HFF-Myc (cell line): ENCODE results near the gene ATG16L1.
"Not testable (repeated sequence)": the region's sequence is repeated elsewhere in the genome, so short reads cannot be mapped to it uniquely, and the experiment has no call there.

Experiments used
- DNase-seq: peaks from one replicate; pipeline ENCODE4 v3.0.0-alpha.2; 2011; ENCODE audit warnings: low read depth; ENCODE audit errors: extremely low read depth
- H3K4me3 ChIP-seq: replicated peaks from 2 replicates; pipeline ENCODE4 v1.5.1; 2011; ENCODE audit warnings: low read depth, mild to moderate bottlenecking, control low read depth, low read length
- CTCF ChIP-seq: IDR thresholded peaks from 2 replicates; pipeline ENCODE4 v1.5.1; 2012; ENCODE audit warnings: mild to moderate bottlenecking, low read depth, low read length, control low read depth; ENCODE audit errors: missing control alignments

Gene ATG16L1

GRCh38 chr2:233331536-233331935 lies 80.1 kb downstream of the ATG16L1 start:
- DNase-seq = no peak
- no peak overlapping the region for H3K4me3 ChIP-seq
- no peak for TF ChIP-seq CTCF

- no peak for DNase-seq
- no peak for TF ChIP-seq CTCF
- no peak overlapping the region for H3K4me3 ChIP-seq
Observed at GRCh38 chr2:233332125-233332524, 80.7 kb downstream of the ATG16L1 start.

GRCh38 chr2:233334915-233335314 lies 83.4 kb downstream of the ATG16L1 start:
- H3K4me3 ChIP-seq = no peak overlapping the region
- no peak for DNase-seq
- TF ChIP-seq CTCF = no peak

GRCh38 chr2:233336091-233336490 lies 84.6 kb downstream of the ATG16L1 start:
- H3K4me3 ChIP-seq = not testable (repeated sequence)

GRCh38 chr2:233336541-233336940 lies 85.1 kb downstream of the ATG16L1 start:
- no peak for TF ChIP-seq CTCF
- no peak overlapping the region for H3K4me3 ChIP-seq
- no peak for DNase-seq

More at GRCh38 chr2:233336091-233336490, 84.6 kb downstream of the ATG16L1 start:
- DNase-seq = not testable (repeated sequence)

GRCh38 chr2:233338046-233338445 lies 86.6 kb downstream of the ATG16L1 start:
- no peak for DNase-seq
- TF ChIP-seq CTCF = no peak
- H3K4me3 ChIP-seq = no peak overlapping the region

GRCh38 chr2:233338812-233339368 lies 87.4 kb downstream of the ATG16L1 start:
- H3K4me3 ChIP-seq = no peak overlapping the region
- no peak for DNase-seq
- TF ChIP-seq CTCF = no peak
